Measurements from ENCODE around the gene GFOD2. TPM values are rescaled to one million over a fixed set of nuclear protein-coding genes. Genes with fewer than 3 reads are reported as not detected.

Gene GFOD2, protein sequence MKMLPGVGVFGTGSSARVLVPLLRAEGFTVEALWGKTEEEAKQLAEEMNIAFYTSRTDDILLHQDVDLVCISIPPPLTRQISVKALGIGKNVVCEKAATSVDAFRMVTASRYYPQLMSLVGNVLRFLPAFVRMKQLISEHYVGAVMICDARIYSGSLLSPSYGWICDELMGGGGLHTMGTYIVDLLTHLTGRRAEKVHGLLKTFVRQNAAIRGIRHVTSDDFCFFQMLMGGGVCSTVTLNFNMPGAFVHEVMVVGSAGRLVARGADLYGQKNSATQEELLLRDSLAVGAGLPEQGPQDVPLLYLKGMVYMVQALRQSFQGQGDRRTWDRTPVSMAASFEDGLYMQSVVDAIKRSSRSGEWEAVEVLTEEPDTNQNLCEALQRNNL
- total RNA-seq (10 to 100 TPM in 1 of 4 donors, 1 to 10 TPM in 3; 8.0 to 11.3 (median 9.0) TPM), polyA plus RNA-seq (10 to 100 TPM; 12.2 to 17.3 (median 17.0) TPM)
- long read RNA-seq, donor 1, full-length matches to known transcripts = 8 of 8 reads
- long read RNA-seq, donor 1, partial matches to known transcripts = 0 of 8 reads
- long read RNA-seq, donor 1, other reads (novel, unspliced or antisense) = 0 of 8 reads
- long read RNA-seq, donor 2, full-length matches to known transcripts = 25 of 30 reads
- long read RNA-seq, donor 2, partial matches to known transcripts = 2 of 30 reads
- long read RNA-seq, donor 2, other reads (novel, unspliced or antisense) = 3 of 30 reads

DNA sequence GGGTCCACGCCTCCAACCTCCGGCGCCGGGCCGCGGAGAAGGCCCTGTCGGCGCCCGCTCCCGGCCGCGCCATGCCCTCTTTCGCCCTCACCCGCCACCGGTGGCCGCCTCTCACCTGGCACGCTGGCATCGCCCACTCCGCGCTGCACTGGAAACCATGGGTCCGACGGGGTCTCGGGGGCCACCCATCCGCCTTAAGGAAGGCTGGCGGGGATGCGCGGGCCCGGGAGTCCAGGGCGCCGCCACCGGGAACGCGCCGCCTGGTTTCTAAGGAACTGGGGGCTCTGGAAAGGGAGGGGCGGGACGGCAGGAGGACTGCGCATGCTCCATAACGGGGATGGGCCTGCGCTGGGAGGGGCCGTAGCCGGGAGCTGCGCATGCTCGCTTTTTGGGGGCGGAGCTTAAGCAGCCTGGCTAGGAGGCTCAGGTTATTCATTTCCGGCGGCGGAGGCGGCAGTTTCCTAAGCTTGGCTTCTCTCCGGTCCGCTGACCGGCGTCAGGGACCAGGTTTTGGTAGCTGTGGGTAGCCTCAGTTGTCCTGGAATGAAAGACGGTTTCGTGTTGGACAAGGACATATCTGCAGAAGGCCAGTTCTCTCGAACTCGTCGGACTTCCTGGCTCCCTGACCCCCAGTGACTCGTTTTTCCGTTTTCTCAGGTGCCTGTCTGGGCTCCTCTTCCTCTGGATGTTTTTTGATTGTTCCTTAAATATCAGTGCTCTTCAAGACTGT is at the start of gene GFOD2:
Gene GFOD2 (minus strand): TSS at position 269 of the 730 bp plus-strand sequence. CDS start 33,601 bp downstream, outside the sequence.
- Histone ChIP-seq H3K4me3 (peak within 1 kb of the TSS; percentile 99), H3K36me3 (ENCODE audit: insufficient read depth in 1 of 2, low read depth in 1 of 2) (peaks cover 0 to 15% of the 10 kb centered on the region in 2 donors), H3K9me3 (no peaks in the 10 kb centered on the region), H3K4me1 (peaks cover 22% of the 10 kb centered on the region), H3K27me3 (ENCODE audit: insufficient read depth in 3 of 3, low read length in 2 of 3) (no peaks in the 10 kb centered on the region), H3K27ac (peak within 1 kb of the TSS; percentile 96)
- TF ChIP-seq CTCF (IDR thresholded peaks at IDR 0.05) = no peak
- ATAC-seq (peak; percentile 97 to 99 (median 98)), DNase-seq (peak; percentile 96 to 99)
- WGBS, 3 donors = 0% methylated on average over 57 to 59 of the region's 59 CpGs
- intact Hi-C loops (cut with DNase I) = loop anchor here (5.0 kb wide), 2 partner anchors 47 to 52 kb away; partner anchors contain the start of genes C16orf86 (in 1 of the 2) and ENKD1 (in 1 of the 2)

GRCh38 chr16:67767953-67768352 is 48.8 kb upstream of the GFOD2 start:
- intact Hi-C loops (cut with DNase I) = no loop called here
- WGBS, 3 donors = 81 to 91% (median 83%) methylated on average over 7 of the region's 7 CpGs
- ATAC-seq (no peak), DNase-seq (no peak)
- H3K4me3 ChIP-seq = no peak overlapping the region
- H3K9me3 ChIP-seq = no peaks in the 10 kb centered on the region
- peaks cover 0 to 28% of the 10 kb centered on the region in 2 donors for H3K36me3 ChIP-seq (ENCODE audit: insufficient read depth in 1 of 2, low read depth in 1 of 2)
- H3K27ac ChIP-seq = no peak overlapping the region
- no peaks in the 10 kb centered on the region for H3K27me3 ChIP-seq (ENCODE audit: insufficient read depth in 3 of 3, low read length in 2 of 3)
- no peak for TF ChIP-seq CTCF (IDR thresholded peaks at IDR 0.05)
- peaks cover 23% of the 10 kb centered on the region for H3K4me1 ChIP-seq

DNA sequence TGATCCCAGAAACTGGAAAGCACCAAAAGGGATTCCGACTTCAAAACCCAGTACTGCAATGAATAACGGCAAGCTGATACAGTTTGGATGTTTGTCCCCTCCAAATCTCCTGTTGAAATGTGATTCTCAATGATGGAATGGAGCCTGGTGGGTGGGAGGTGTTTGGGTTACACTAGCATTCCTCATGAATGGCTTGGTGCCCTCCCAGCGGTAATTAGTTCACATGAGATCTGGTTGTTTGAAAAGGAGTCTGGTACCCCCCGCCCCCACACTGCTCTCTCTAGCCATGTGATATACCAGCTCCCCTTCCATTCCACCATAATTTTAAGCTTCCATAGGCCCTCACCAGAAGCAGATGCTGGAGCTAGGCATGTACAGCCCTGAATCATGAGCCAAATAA is 47.2 kb upstream of the GFOD2 start:
- no peak overlapping the region for H3K27ac ChIP-seq
- H3K4me3 ChIP-seq = no peak overlapping the region
- H3K27me3 ChIP-seq (ENCODE audit: insufficient read depth in 3 of 3, low read length in 2 of 3) = no peaks in the 10 kb centered on the region
- intact Hi-C loops (cut with DNase I) = no loop called here
- peaks cover 21% of the 10 kb centered on the region for H3K4me1 ChIP-seq
- DNase-seq = no peak
- WGBS, 3 donors = 44 to 60% (median 54%) methylated on average over 4 of the region's 4 CpGs
- no peaks in the 10 kb centered on the region for H3K9me3 ChIP-seq
- H3K36me3 ChIP-seq (ENCODE audit: insufficient read depth in 1 of 2, low read depth in 1 of 2) = peaks cover 0 to 22% of the 10 kb centered on the region in 2 donors
- TF ChIP-seq CTCF (IDR thresholded peaks at IDR 0.05) = no peak
- ATAC-seq = no peak

DNA sequence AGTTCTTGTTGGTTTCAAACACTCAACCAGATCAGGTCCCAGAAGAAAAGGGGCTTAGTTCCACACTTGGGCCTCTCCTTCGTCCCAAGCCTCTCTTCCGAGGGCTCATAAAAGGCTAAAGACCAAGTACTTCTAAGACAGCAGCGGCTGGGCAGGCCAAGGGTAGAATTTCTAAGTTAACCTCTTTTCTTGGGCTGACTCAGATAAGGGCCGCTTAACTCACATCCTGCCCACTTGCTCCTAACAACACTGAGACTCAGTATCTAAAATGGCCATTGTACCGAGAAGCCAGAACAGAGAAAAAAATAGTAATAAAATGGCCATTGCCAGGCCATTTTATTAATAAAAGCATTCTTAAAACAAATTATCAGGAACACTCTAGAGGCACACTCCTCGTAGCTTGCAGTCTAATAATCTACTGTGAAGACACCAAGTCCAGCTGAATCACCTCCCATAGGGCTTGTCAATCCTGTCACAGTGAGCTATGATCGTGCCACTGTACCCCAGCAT is 45.1 kb upstream of the GFOD2 start:
- intact Hi-C loops (cut with DNase I) = no loop called here
- 94 to 96% (median 96%) methylated on average over 7 of the region's 7 CpGs for WGBS, 3 donors
- no peak overlapping the region for H3K4me3 ChIP-seq
- H3K9me3 ChIP-seq = no peaks in the 10 kb centered on the region
- ATAC-seq (no peak), DNase-seq (no peak)
- H3K27ac ChIP-seq = no peak overlapping the region
- peaks cover 0 to 12% of the 10 kb centered on the region in 2 donors for H3K36me3 ChIP-seq (ENCODE audit: insufficient read depth in 1 of 2, low read depth in 1 of 2)
- no peaks in the 10 kb centered on the region for H3K27me3 ChIP-seq (ENCODE audit: insufficient read depth in 3 of 3, low read length in 2 of 3)
- no peak for TF ChIP-seq CTCF (IDR thresholded peaks at IDR 0.05)
- peaks cover 33% of the 10 kb centered on the region for H3K4me1 ChIP-seq

Data from psoas muscle (tissue), 8 donors.